Brain microvascular endothelial cell (primary cell): ENCODE data around the gene IKZF3.

Experiments
- DNase-seq: peaks from one replicate; pipeline ENCODE4 v3.0.0-alpha.2; 2020
- H3K27ac ChIP-seq: fragments of 250-450 bp; sonication (Bioruptor Pico); 2 replicates; pipeline ENCODE4 v1.5.1; 2020; ENCODE audit warnings: mild to moderate bottlenecking, moderate library complexity
- H3K27me3 ChIP-seq: fragments of 250-450 bp; sonication (Bioruptor Pico); replicated peaks from 2 replicates; pipeline ENCODE4 v1.5.1; 2020; ENCODE audit warnings: mild to moderate bottlenecking
- H3K36me3 ChIP-seq: fragments of 250-450 bp; sonication (Bioruptor Pico); replicated peaks from 2 replicates; pipeline ENCODE4 v1.5.1; 2020; ENCODE audit warnings: mild to moderate bottlenecking
- H3K4me3 ChIP-seq: 2 replicates; pipeline ENCODE4 v1.5.1; 2011; ENCODE audit warnings: low read depth, mild to moderate bottlenecking, control low read depth, low read length, moderate library complexity
- in situ Hi-C: cut with HindIII; loops from 2 replicates; pipeline ENCODE4 v1.10.0; 2017; ENCODE audit warnings: low sequenced_read_pairs, low pct_ligation_motif_present
- TF ChIP-seq, protein P1 (sequence below): IDR thresholded peaks from 2 replicates; pipeline ENCODE4 v1.5.1; 2011; ENCODE audit warnings: low read depth, mild to moderate bottlenecking, moderate library complexity, low read length, control low read depth, inconsistent platforms; ENCODE audit errors: missing control alignments

IKZF3 gene

GRCh38 chr17:39794249-39794970 lies 69.7 kb downstream of the IKZF3 start:
- TF ChIP-seq, protein P1, sequence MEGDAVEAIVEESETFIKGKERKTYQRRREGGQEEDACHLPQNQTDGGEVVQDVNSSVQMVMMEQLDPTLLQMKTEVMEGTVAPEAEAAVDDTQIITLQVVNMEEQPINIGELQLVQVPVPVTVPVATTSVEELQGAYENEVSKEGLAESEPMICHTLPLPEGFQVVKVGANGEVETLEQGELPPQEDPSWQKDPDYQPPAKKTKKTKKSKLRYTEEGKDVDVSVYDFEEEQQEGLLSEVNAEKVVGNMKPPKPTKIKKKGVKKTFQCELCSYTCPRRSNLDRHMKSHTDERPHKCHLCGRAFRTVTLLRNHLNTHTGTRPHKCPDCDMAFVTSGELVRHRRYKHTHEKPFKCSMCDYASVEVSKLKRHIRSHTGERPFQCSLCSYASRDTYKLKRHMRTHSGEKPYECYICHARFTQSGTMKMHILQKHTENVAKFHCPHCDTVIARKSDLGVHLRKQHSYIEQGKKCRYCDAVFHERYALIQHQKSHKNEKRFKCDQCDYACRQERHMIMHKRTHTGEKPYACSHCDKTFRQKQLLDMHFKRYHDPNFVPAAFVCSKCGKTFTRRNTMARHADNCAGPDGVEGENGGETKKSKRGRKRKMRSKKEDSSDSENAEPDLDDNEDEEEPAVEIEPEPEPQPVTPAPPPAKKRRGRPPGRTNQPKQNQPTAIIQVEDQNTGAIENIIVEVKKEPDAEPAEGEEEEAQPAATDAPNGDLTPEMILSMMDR = no peak
- Histone ChIP-seq H3K27ac (no peak overlapping the region), H3K36me3 (no peaks in the 10 kb centered on the region), H3K27me3 (peaks cover 15% of the 10 kb centered on the region), H3K4me3 (no peak overlapping the region)
- in situ Hi-C loops = no loop called here
- no peak for DNase-seq

DNA sequence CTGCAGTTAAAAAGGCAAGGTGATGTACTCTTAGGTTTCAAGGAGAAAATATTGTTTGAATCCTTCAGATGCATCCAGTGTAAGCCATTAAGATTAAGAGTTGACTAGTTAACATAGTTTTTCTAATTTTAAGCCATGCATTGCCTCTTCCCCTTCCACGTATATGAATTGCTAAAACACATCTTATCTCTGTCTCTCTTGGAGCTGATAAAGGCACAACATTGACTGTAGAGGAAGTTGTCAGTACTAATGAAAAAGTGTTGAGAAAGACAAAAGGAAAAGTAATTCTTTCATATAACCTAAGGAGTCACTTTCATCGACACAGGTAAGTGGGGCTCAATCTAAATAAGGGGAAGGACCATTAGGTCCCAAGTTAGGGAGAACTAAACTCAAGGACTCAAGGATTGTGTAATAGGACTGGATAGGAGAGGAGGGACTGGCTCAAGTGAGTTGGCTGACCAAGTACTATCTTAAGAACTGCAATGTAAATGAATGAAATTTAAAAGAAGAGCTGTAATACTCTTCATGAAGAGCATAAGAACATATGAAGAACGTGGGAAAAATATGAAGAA lies 70.7 kb downstream of the IKZF3 start:
- Histone ChIP-seq H3K27me3 (peaks cover 15% of the 10 kb centered on the region), H3K4me3 (no peak overlapping the region), H3K27ac (no peak overlapping the region), H3K36me3 (no peaks in the 10 kb centered on the region)
- no peak for DNase-seq
- in situ Hi-C loops = no loop called here
- TF ChIP-seq, protein P1 = no peak

- Histone ChIP-seq H3K36me3 (no peaks in the 10 kb centered on the region), H3K27me3 (peaks cover 15% of the 10 kb centered on the region), H3K27ac (no peak overlapping the region), H3K4me3 (no peak overlapping the region)
- TF ChIP-seq, protein P1 = no peak
- in situ Hi-C loops = no loop called here
- no peak for DNase-seq
These were observed 71.4 kb downstream of the IKZF3 start for GRCh38 chr17:39792526-39793221.

- Histone ChIP-seq H3K27me3 (peaks cover 17% of the 10 kb centered on the region), H3K4me3 (no peak overlapping the region), H3K27ac (no peak overlapping the region), H3K36me3 (no peaks in the 10 kb centered on the region)
- TF ChIP-seq, protein P1 = no peak
- DNase-seq = no peak
- in situ Hi-C loops = no loop called here
These were observed 72.8 kb downstream of the IKZF3 start for GRCh38 chr17:39791111-39791992.

GRCh38 chr17:39787743-39788484 lies 76.2 kb downstream of the IKZF3 start:
- Histone ChIP-seq H3K27ac (no peak overlapping the region), H3K36me3 (no peaks in the 10 kb centered on the region), H3K4me3 (no peak overlapping the region), H3K27me3 (peaks cover 13% of the 10 kb centered on the region)
- no peak for DNase-seq
- in situ Hi-C loops = no loop called here
- TF ChIP-seq, protein P1 = no peak
